ENCODE measurements around the gene DAP3. TPM values are rescaled to one million over a fixed set of nuclear protein-coding genes. Genes with fewer than 3 reads are reported as not detected.

The DAP3 gene
- total and polyA plus RNA-seq, 10 of the 15 experiments (the other 5 are each of a cell fraction or from before 2014, with no cell fraction given), result 60.0 to 223 (median 138) TPM

- TF ChIP-seq ZNF217 (IDR thresholded peaks at IDR 0.05) (no peak), ZSCAN29 (IDR thresholded peaks at IDR 0.05) (no peak), SKIL (IDR thresholded peaks at IDR 0.05; ENCODE audit: low read depth, poor library complexity, severe bottlenecking) (no peak), ESRRA (IDR thresholded peaks at IDR 0.05; ENCODE audit: low read length) (no peak), RBBP5 (conservative IDR thresholded peaks at IDR 0.05) (no peak), ZNF592 (IDR thresholded peaks at IDR 0.05) (no peak), SMAD1 (IDR thresholded peaks at IDR 0.05; ENCODE audit: low read depth, partially characterized antibody) (no peak), ZNF207 (IDR thresholded peaks at IDR 0.05; ENCODE audit: borderline replicate concordance) (no peak), ATF3 (IDR thresholded peaks at IDR 0.05; ENCODE audit: borderline replicate concordance, extremely low read depth, low read depth, low read length) (no peak)
These were observed 80.4 kb downstream of the DAP3 start (continued) for GRCh38 chr1:155769257-155769656.

All from GM12878 (cell line).